Myometrial cell (primary cell): ENCODE results near the gene ORC6. TPM values are rescaled to one million over a fixed set of nuclear protein-coding genes. Genes with fewer than 3 reads are reported as not detected.

ENCODE experiments used
- total RNA-seq: library from RNA; depleted of rRNA; stranded (reverse); fragments of >200 nt; gene quantifications from 2 replicates; pipeline ENCODE4 v1.2.3, GENCODE V29; 2015

Gene ORC6
- 13.1 and 16.1 TPM in 2 replicates for total RNA-seq

GRCh38 chr16:46689365-46690280 is at the start of gene ORC6:
ORC6 (plus strand) TSS chr16:46689659; CDS start chr16:46689706, 47 bp downstream.

GRCh38 chr16:46688654-46689364 is 650 bp upstream of the ORC6 start, which contains the start of gene VPS35:
VPS35 (minus strand) TSS chr16:46689178; CDS start chr16:46689133, 45 bp downstream.

Other genes with a start within 250 kb of the ORC6 start
- 27.3 and 27.4 TPM in 2 replicates for gene SHCBP1, start 68.3 kb upstream of the ORC6 start, total RNA-seq
- 85.3 and 101 TPM in 2 replicates for gene VPS35, start 481 bp upstream of the ORC6 start, total RNA-seq
- under 0.01 and 0.18 TPM in 2 replicates for gene MYLK3, start 58.7 kb downstream of the ORC6 start, total RNA-seq
- gene C16orf87, start 141.5 kb downstream of the ORC6 start, total RNA-seq: 4.6 and 8.2 TPM in 2 replicates
- gene GPT2, start 194.7 kb downstream of the ORC6 start, total RNA-seq: 20.2 and 32.0 TPM in 2 replicates